Sigmoid colon (tissue), 4 donors: ENCODE data around the gene MIDN.

Experiments
- EP300 ChIP-seq, 4 donors: sonication (generic); formaldehyde crosslinking; IDR thresholded peaks; one replicate each; pipeline ENCODE4 v1.6.1; 2017; ENCODE audit warnings: antibody characterized with exemption in 4 of 4
- POLR2AphosphoS5 ChIP-seq, 4 donors: sonication (generic); formaldehyde crosslinking; IDR thresholded peaks; one replicate each; pipeline ENCODE4 v1.6.1; 2017; ENCODE audit warnings: antibody characterized with exemption in 4 of 4

- TF ChIP-seq EP300 (IDR thresholded peaks at IDR 0.05) = no peak
- no peak for TF ChIP-seq POLR2AphosphoS5 (IDR thresholded peaks at IDR 0.05)
Observed at GRCh38 chr19:1286487-1287353, 38.3 kb downstream of the MIDN start.
